AG09309 (cell line): ENCODE results near the gene DDR1.
"Not testable (repeated sequence)": the region's sequence is repeated elsewhere in the genome, so short reads cannot be mapped to it uniquely, and the experiment has no call there.

ENCODE experiments used
- DNase-seq: peaks from one replicate; pipeline ENCODE4 v3.0.0-alpha.2; 2010; ENCODE audit warnings: low read depth
- H3K4me3 ChIP-seq: 2 replicates; pipeline ENCODE4 v1.5.1; 2011; ENCODE audit warnings: mild to moderate bottlenecking, low read depth, low read length, moderate library complexity; ENCODE audit not compliant: control insufficient read depth
- TF ChIP-seq, protein P1 (sequence below): IDR thresholded peaks from 2 replicates; pipeline ENCODE4 v1.5.1; 2011; ENCODE audit warnings: mild to moderate bottlenecking, low read depth, low read length, inconsistent platforms; ENCODE audit not compliant: insufficient read depth, control insufficient read depth; ENCODE audit errors: missing control alignments

DDR1 gene

DNA sequence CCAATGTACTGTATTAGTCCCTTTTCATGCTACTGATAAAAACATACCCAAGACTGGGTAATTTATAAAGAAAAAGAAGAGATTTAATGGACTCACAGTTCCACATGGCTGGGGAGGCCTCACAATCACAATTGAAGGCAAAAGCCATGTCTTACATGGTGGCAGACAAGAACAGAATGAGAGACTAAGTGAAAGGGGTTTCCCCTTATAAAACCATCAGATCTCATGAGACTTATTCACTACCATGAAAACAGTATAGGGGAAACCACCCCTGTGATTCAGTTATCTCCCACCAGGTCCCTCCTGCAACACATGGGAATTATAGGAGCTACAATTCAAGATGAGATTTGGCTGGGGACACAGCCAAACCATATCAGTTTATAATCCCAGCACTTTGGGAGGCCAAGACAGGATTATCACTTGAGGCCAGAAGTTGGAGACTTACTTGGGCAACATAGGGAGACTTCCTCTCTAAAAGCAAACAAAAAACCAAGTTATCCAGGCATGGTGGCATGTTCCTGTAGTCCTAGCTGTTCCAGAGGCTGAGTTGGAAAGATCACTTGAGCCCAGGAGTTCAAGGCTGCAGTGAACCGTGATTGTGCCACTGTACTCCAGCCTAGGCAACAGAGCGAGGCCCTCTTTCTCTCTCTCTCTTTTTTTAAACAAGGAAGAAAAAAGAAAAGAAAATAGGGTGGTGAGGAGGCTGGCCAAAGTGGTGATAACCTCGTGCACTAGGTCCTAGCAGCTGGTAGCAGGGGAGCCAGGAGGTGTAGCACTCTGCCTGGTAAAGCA is 22.9 kb upstream of the DDR1 start:
- TF ChIP-seq, protein P1, sequence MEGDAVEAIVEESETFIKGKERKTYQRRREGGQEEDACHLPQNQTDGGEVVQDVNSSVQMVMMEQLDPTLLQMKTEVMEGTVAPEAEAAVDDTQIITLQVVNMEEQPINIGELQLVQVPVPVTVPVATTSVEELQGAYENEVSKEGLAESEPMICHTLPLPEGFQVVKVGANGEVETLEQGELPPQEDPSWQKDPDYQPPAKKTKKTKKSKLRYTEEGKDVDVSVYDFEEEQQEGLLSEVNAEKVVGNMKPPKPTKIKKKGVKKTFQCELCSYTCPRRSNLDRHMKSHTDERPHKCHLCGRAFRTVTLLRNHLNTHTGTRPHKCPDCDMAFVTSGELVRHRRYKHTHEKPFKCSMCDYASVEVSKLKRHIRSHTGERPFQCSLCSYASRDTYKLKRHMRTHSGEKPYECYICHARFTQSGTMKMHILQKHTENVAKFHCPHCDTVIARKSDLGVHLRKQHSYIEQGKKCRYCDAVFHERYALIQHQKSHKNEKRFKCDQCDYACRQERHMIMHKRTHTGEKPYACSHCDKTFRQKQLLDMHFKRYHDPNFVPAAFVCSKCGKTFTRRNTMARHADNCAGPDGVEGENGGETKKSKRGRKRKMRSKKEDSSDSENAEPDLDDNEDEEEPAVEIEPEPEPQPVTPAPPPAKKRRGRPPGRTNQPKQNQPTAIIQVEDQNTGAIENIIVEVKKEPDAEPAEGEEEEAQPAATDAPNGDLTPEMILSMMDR, result no peak
- no peak for DNase-seq
- H3K4me3 ChIP-seq, result no peak overlapping the region

DNA sequence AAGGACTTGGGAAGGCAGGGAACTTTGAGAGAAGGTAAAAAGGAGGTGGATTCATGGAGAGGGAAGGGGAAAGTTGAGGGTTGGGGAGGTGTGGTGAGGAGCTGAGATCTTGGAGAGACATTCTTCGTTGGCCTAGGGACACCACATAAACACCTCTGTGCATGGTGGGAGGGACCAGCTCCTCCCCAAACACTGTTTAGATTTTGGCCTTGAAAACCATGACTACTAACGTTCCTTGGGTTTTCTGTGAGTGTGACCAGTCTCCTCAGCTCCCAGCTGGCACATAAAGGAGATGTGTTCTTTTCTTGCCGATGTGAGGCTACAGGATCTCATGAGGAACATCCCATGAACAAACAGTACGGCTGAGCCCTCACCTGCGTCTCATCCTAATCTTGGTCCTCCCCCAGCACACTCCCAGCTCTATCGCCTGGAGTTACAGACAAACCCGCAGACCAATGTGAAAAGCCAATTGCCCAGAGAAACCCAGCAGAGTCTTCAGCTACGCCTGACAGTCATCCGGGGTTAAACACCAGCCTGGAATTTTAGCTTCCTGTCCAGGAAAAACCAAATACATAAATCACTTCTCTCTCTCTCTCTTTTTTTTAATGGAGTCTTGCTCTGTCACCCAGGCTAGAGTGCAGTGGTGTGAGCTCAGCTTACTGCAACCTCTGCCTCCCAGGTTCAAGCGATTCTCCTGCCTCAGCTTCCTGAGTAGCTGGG is 22.0 kb upstream of the DDR1 start:
- no peak overlapping the region for H3K4me3 ChIP-seq
- DNase-seq, result no peak
- TF ChIP-seq, protein P1, result no peak

DNA sequence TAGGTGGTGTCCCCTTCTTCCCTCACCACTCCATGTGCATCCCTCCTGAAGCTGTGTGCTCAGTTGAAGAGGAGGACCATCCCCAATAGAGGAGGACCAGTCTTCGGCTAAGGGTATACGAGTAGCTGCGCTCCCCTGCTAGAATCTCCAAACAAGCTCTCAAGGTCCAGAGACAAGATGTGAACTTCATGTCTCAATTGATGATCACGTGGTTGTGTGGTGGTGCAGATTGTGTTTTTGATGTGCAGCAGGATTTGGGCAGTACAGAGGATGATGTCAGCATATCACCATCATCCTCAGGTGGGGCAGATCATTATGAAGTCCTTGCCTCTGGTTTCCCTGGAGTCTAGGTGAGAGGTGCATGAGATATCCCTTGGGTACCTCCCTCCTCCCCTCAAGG is 20.0 kb upstream of the DDR1 start:
- TF ChIP-seq, protein P1, result no peak
- no peak for DNase-seq
- H3K4me3 ChIP-seq, result no peak overlapping the region

DNA sequence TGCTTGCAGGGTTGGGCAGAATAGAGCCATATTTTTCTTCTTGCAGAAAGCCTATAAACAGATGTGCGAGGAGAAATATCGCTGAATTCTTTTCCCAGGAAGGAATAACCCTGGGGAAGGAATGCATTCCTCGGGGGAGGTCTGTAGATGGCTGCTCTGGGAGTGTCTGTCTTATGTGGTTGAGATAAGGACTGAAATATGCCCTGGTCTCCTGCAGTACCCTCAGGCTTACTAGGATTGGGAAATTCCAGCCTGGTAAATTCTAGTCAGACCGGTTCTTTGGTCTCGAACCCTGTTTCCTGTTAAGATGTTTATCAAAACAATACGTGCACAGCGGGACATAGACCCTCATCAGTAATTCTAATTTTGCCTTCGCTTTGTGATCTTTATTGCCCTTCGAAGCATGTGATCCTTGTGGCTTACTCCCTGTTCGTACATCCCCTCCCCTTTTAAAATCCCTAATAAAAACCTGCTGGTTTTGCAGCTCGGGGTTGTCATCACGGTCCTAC is 15.0 kb upstream of the DDR1 start:
- H3K4me3 ChIP-seq, DNase-seq: not testable (repeated sequence)

DNA sequence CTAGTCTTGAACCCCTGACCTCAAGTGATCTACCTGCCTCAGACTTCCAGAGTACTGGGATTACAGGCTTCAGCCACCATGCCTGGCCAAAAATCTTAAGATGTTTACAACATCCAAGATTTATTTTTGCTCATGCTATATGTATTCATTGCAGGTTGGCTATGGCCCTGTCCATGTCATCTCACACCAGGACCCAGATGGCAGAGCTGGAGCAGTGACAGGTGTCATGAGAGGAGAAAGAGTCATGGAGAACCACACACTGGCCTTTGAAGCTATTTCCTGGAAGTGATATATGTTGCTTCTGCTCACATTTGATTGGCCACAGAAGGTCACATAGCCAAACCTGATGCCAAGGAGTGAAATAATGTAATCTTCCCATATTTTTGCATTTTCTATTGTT is 13.8 kb upstream of the DDR1 start:
- TF ChIP-seq, protein P1, result no peak
- DNase-seq, result no peak
- H3K4me3 ChIP-seq, result no peak overlapping the region

DNA sequence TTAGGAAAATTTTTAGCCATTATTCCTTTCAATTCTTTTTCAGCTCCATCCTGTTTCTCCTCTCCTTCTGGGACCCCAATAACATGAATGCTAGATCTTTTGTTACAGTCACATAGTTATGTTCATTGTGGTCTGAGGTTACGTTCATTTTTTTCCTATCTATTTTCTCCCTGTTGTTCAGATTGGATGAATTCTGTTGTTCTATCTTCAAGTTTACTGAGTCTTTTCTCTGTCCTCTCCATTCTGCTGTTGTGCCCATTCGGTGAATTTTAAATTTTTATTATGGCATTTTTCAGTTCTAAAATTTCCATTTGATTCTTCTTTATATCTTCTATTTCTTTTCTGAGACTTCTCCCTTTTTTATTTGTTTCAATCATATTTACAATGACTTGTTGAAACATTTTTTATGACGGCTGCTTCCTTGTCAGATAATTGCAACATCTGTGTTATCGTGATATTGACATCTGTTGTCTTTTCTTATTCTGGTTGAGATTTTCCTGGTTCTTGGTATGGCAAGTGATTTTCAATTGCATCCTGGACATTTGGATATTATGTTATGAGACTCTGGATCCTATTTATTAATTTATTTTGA is 12.6 kb upstream of the DDR1 start:
- H3K4me3 ChIP-seq, result no peak overlapping the region
- TF ChIP-seq, protein P1, result no peak

DNA sequence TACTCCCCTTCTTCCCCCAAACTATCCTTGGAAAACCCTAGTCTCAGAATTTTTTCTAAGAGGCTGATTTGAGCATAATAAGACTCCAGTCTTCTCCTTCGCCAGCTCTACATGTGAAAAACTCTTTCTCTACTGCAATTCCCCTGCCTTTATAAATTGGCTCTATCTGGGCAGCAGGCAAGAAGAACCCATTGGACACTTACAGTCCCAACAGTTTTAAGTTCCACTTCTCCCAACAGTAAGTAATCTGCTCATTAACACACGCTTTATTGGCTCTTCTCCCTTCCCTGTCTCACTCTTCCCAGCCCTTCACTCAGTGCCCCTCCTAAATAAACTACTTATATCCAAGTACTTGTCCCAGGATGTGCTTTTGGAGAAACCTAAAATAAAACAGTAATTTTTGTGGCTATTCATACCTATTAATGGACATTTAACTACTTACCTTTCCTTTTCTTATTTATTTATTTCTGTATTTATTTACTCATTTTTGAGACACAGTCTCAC is 11.1 kb upstream of the DDR1 start:
- no peak overlapping the region for H3K4me3 ChIP-seq
- TF ChIP-seq, protein P1, result no peak
- DNase-seq, result no peak

More for the DNA sequence above, 12.6 kb upstream of the DDR1 start:
- DNase-seq, result no peak

DNA sequence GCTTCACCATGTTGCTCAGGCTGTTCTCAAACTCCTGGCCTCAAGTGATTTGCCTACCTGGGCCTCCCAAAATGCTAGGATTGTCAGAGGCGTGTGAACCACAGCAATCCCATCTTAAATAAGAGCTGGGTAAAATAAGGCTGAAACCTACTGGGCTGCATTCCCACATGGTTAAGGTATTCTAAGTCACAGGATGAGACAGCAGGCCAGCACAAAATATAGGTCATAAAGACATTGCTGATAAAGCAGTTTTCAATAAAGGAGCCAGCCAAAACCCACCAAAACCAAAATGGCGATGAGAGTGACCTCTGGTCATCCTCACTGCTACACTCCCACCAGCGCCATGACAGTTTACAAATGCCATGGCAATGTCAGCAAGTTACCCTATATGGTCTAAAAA is 10.5 kb upstream of the DDR1 start:
- H3K4me3 ChIP-seq, result not testable (repeated sequence)

More for the DNA sequence above, 10.5 kb upstream of the DDR1 start:
- DNase-seq, result not testable (repeated sequence)
